Heart left ventricle (tissue), 16 donors: Measurements from ENCODE around the gene CACNA2D1. TPM values are rescaled to one million over a fixed set of nuclear protein-coding genes. Genes with fewer than 3 reads are reported as not detected.
A peak's percentile ranks its signal among the peaks of the same experiment; 100 is the strongest.
"Not testable (repeated sequence)": the region's sequence is repeated elsewhere in the genome, so short reads cannot be mapped to it uniquely, and the experiment has no call there.

Source experiments
- ATAC-seq, 4 donors: fragments of 200-7000 bp; cut with Tn5 transposase; one replicate each; pipeline ENCODE4 v1.9.1; 2020 to 2022; ENCODE audit warnings: moderate library complexity in 4 of 4, mild to moderate bottlenecking in 3 of 4, moderate number of reproducible peaks in 1 of 4
- DNase-seq, 5 donors: peaks; one replicate each; pipeline ENCODE4 v3.0.0-alpha.2; 2020
- H3K27ac ChIP-seq, 12 donors: fragments of 200-600 bp; sonication (generic) in 4 of 12; one replicate each; pipeline versions ENCODE4 v1.5.0 to v1.8.0; 2016 to 2022; ENCODE audit warnings: mild to moderate bottlenecking in 2 of 12
- H3K27me3 ChIP-seq, 9 donors: fragments of 200-600 bp; sonication (generic) in 2 of 9; one replicate each; pipeline versions ENCODE4 v1.5.1 to v1.8.0; 2016 to 2022; ENCODE audit warnings: mild to moderate bottlenecking in 3 of 9
- H3K36me3 ChIP-seq, 9 donors: fragments of 200-600 bp; sonication (generic) in 2 of 9; one replicate each; pipeline versions ENCODE4 v1.5.0 to v1.8.0; 2018 to 2022; ENCODE audit warnings: mild to moderate bottlenecking in 2 of 9
- H3K4me1 ChIP-seq, 12 donors: fragments of 200-600 bp; sonication (generic) in 4 of 12; one replicate each; pipeline versions ENCODE4 v1.5.0 to v1.8.0; 2016 to 2022; ENCODE audit warnings: mild to moderate bottlenecking in 3 of 12
- H3K4me3 ChIP-seq, 12 donors: fragments of 200-600 bp; sonication (generic) in 4 of 12; one replicate each; pipeline versions ENCODE4 v1.5.0 to v1.8.0; 2017 to 2022; ENCODE audit warnings: mild to moderate bottlenecking in 9 of 12, moderate library complexity in 4 of 12
- H3K9me3 ChIP-seq, 12 donors: fragments of 200-600 bp; sonication (generic) in 4 of 12; one replicate each; pipeline versions ENCODE4 v1.5.0 to v1.8.0; 2016 to 2022; ENCODE audit warnings: mild to moderate bottlenecking in 1 of 12
- CTCF ChIP-seq, 12 donors: fragments of 200-600 bp; sonication (generic) in 4 of 12; IDR thresholded peaks; one replicate each; pipeline versions ENCODE4 v1.5.0 to v1.8.0; 2018 to 2022; ENCODE audit warnings: antibody characterized with exemption in 12 of 12, mild to moderate bottlenecking in 5 of 12
- POLR2A ChIP-seq, 2 donors: fragments of 450-650 bp; IDR thresholded peaks; one replicate each; pipeline ENCODE4 v1.6.1; 2017; ENCODE audit warnings: antibody characterized with exemption in 2 of 2, mild to moderate bottlenecking in 2 of 2, moderate library complexity in 2 of 2
- WGBS, 4 donors: extraction: QIAGEN DNeasy Blood & Tissue Kit in 2 of 4; methylation state at CpG; one replicate each; pipeline versions ENCODE4 v1.1.5 to v1.1.7; 2013 to 2018; 5-methylcytosine and 5-hydroxymethylcytosine counted together
- intact Hi-C, 10 donors: fragments of 100-400 bp; cut with DNase I; formaldehyde crosslinking; loops; one replicate each; pipeline versions ENCODE4 v1.11.1 to v1.14.2; 2022
- polyA plus RNA-seq, 2 donors: library from polyadenylated mRNA; stranded (reverse); fragments of 200-250 nt; gene quantifications; one replicate each; pipeline ENCODE4 v1.2.3, GENCODE V29; 2013
- total RNA-seq, 9 donors: library from RNA; depleted of rRNA in 2 of 9; stranded (reverse); fragments of >200 nt in 2 of 9; fragmentation: NEBNext Ultra II Directional in 3 of 9; extraction: Animal tissue kit (Norgen Biotek cat#: 25700) in 3 of 9; gene quantifications; one replicate each; pipeline versions ENCODE4 v1.1.0 to v1.2.4, GENCODE V29; 2016 to 2023
- donor health status: ischemic (EF 13 %, LVEDD 7.1; RV severe dilation, severe dysfunction).
- donor health status: healthy with polysubstance abuse.
- donor health status: DM: no; HTN: yes; CAD: no.
- donor health status: DM: no; HTN: no; CAD: no.
- donor health status: ischemic (EF 25% LVEDD 6.9; RV normal size, moderate dysfunction).
- donor health status: ischemic (EF 25% LVEDD 5.7; RV mildly dilated, moderate dysfunction).
- donor health status: healthy.
- donor health status: DM: yes; HTN: yes; CAD: no.
- donor health status: ischemic (EF 35%, LVEDD 5.7; RV mildly dilated, moderate dysfunction).
- donor health status: nonischemic (EF 11% LVEDD 7.7; RV severe dilation, severe dysfunction).
- donor health status: DM: yes; HTN: yes; CAD: no.
- donor health status: PGD.
- donor health status: ischemic (EF 29% LVEDD 5.4; RV normal size, mild dysfunction).
- donor health status: nonischemic (EF 23%, LVEDD 6.1; RV moderate dilation, normal function).

Gene CACNA2D1
- total and polyA plus RNA-seq, 11 donors, result 13.5 to 122 (median 55.5) TPM

- H3K4me3 ChIP-seq, result no peak overlapping the region
- no peak overlapping the region for H3K27ac ChIP-seq
- H3K4me1 ChIP-seq, result peaks cover 0 to 45% (median 16%) of the 10 kb centered on the region in 12 donors
- ATAC-seq, result no peak
- H3K9me3 ChIP-seq, result no peaks in the 10 kb centered on the region
- intact Hi-C loops, result no loop called here
- DNase-seq, result no peak
- no peak for TF ChIP-seq POLR2A (IDR thresholded peaks at IDR 0.05)
- no peak for TF ChIP-seq CTCF (IDR thresholded peaks at IDR 0.05)
- no peaks in the 10 kb centered on the region for H3K36me3 ChIP-seq
- no peaks in the 10 kb centered on the region for H3K27me3 ChIP-seq
Measured at GRCh38 chr7:82390936-82391335, 52.6 kb downstream of the CACNA2D1 start.

GRCh38 chr7:82389876-82390275 is 53.7 kb downstream of the CACNA2D1 start:
- no peak overlapping the region for H3K27ac ChIP-seq
- no peaks in the 10 kb centered on the region for H3K9me3 ChIP-seq
- ATAC-seq (peak in 1 of 4 donors; percentile 32), DNase-seq (no peak)
- TF ChIP-seq POLR2A (IDR thresholded peaks at IDR 0.05) (no peak), CTCF (IDR thresholded peaks at IDR 0.05) (no peak)
- H3K4me1 ChIP-seq, result peaks cover 0 to 38% (median 16%) of the 10 kb centered on the region in 12 donors
- intact Hi-C loops, result no loop called here
- no peak overlapping the region for H3K4me3 ChIP-seq
- 51 to 66% (median 51%) methylated on average over 3 of the region's 3 CpGs for WGBS, 4 donors
- no peaks in the 10 kb centered on the region for H3K36me3 ChIP-seq
- H3K27me3 ChIP-seq, result no peaks in the 10 kb centered on the region

DNA sequence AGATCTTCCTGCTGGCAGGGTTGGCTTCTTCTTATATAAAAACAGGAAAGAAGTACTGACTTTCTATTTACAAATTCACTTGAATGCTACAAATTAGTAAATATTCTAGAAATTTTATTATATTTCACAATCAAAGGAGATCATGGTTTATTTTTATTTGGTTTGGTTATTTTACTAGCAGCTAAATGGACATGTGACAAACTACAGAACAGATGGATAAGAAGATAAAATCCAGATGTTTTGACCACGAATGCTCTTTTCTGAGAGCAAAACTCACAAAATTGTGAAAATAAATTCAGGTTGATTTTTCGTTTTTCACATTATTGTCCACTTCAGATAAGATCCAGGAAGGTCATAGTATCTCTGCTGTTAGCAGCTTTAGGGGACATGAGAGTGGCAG is 55.4 kb downstream of the CACNA2D1 start:
- WGBS, 4 donors, result 33 to 51% (median 40%) methylated on average over 2 of the region's 2 CpGs
- ATAC-seq (no peak), DNase-seq (no peak)
- H3K4me1 ChIP-seq, result peaks cover 0 to 36% (median 16%) of the 10 kb centered on the region in 12 donors
- H3K4me3 ChIP-seq, result no peak overlapping the region
- no peaks in the 10 kb centered on the region for H3K9me3 ChIP-seq
- no peaks in the 10 kb centered on the region for H3K36me3 ChIP-seq
- no peaks in the 10 kb centered on the region for H3K27me3 ChIP-seq
- H3K27ac ChIP-seq, result no peak overlapping the region
- intact Hi-C loops, result no loop called here
- TF ChIP-seq CTCF (IDR thresholded peaks at IDR 0.05) (no peak), POLR2A (IDR thresholded peaks at IDR 0.05) (no peak)

DNA sequence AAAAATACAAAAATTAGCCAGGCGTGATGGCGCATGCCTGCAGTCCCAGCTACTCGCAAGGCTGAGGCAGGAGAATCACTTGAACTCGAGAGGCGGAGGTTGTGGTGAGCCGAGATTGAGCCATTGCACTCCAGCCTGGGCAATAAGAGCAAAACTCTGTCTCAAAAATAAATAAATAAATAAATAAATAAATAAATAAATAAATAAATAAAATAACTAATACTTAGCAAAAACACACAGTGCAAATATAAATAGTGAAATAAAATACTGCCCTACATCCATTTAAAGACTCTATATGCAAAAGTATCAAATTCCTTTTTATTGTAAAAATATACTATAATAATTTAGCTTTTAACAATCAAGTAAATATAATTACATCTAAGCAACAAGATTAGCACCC is 57.0 kb downstream of the CACNA2D1 start:
- H3K27ac ChIP-seq, DNase-seq, H3K36me3 ChIP-seq, H3K27me3 ChIP-seq, ATAC-seq, intact Hi-C loops, H3K9me3 ChIP-seq, H3K4me3 ChIP-seq: not testable (repeated sequence)
- 96 to 98% (median 97%) methylated on average over 6 of the region's 6 CpGs for WGBS, 4 donors
- H3K4me1 ChIP-seq, result peaks cover 0 to 36% (median 16%) of the 10 kb centered on the region in 12 donors

- Histone ChIP-seq H3K4me3 (no peak overlapping the region), H3K36me3 (no peaks in the 10 kb centered on the region), H3K27me3 (no peaks in the 10 kb centered on the region), H3K9me3 (no peaks in the 10 kb centered on the region), H3K27ac (no peak overlapping the region), H3K4me1 (peaks cover 0 to 22% (median 10%) of the 10 kb centered on the region in 12 donors)
- DNase-seq (no peak), ATAC-seq (no peak)
- TF ChIP-seq CTCF (IDR thresholded peaks at IDR 0.05) (no peak), POLR2A (IDR thresholded peaks at IDR 0.05) (no peak)
- WGBS, 4 donors, result 61 to 74% (median 66%) methylated on average over 2 of the region's 2 CpGs
- intact Hi-C loops, result no loop called here
Measured at GRCh38 chr7:82384779-82385178, 58.8 kb downstream of the CACNA2D1 start.
